Upper lobe of left lung (tissue), 6 donors: Measurements from ENCODE around the gene MKLN1. TPM values are rescaled to one million over a fixed set of nuclear protein-coding genes. Genes with fewer than 3 reads are reported as not detected.
A peak's percentile ranks its signal among the peaks of the same experiment; 100 is the strongest.

Source experiments
- ATAC-seq, 2 donors: fragments of 200-7000 bp; cut with Tn5 transposase; one replicate each; pipeline ENCODE4 v1.9.1; 2022; ENCODE audit warnings: mild to moderate bottlenecking in 2 of 2, moderate library complexity in 2 of 2; ENCODE audit not compliant: low FRiP score in 2 of 2
- DNase-seq, 2 donors: peaks; one replicate each; pipeline ENCODE4 v3.0.0-alpha.2; 2019 to 2020
- H3K27ac ChIP-seq, 4 donors: fragments of 200-600 bp; sonication (generic); one replicate each; pipeline ENCODE4 v1.5.1; 2016 to 2019
- H3K27me3 ChIP-seq, 4 donors: fragments of 200-600 bp; sonication (generic); one replicate each; pipeline ENCODE4 v1.5.1; 2017 to 2019
- H3K36me3 ChIP-seq, 4 donors: fragments of 200-600 bp; sonication (generic); one replicate each; pipeline ENCODE4 v1.5.1; 2016 to 2019
- H3K4me1 ChIP-seq, 4 donors: fragments of 200-600 bp; sonication (generic); one replicate each; pipeline ENCODE4 v1.5.1; 2018 to 2019
- H3K4me3 ChIP-seq, 4 donors: fragments of 200-600 bp; sonication (generic); one replicate each; pipeline ENCODE4 v1.5.1; 2017 to 2019; ENCODE audit warnings: mild to moderate bottlenecking in 2 of 4, moderate library complexity in 1 of 4
- H3K9me3 ChIP-seq, 4 donors: fragments of 200-600 bp; sonication (generic); one replicate each; pipeline ENCODE4 v1.5.1; 2018 to 2019
- CTCF ChIP-seq, 6 experiments: fragments of 450-650 bp in 4 of 6; fragments of 200-600 bp in 2 of 6; sonication (generic) in 2 of 6; IDR thresholded peaks; one replicate each; pipeline ENCODE4 v1.5.1; 2016 to 2019; ENCODE audit warnings: antibody characterized with exemption in 6 of 6
- EP300 ChIP-seq, 4 donors: sonication (generic); formaldehyde crosslinking; IDR thresholded peaks; one replicate each; pipeline ENCODE4 v1.5.1; 2017; ENCODE audit warnings: antibody characterized with exemption in 4 of 4, control low read depth in 2 of 4
- POLR2A ChIP-seq, 4 donors: fragments of 450-650 bp; IDR thresholded peaks; one replicate each; pipeline ENCODE4 v1.5.1; 2016 to 2017; ENCODE audit warnings: antibody characterized with exemption in 4 of 4, mild to moderate bottlenecking in 2 of 4
- POLR2AphosphoS5 ChIP-seq, 2 donors: sonication (generic); formaldehyde crosslinking; IDR thresholded peaks; one replicate each; pipeline ENCODE4 v1.5.1; 2017; ENCODE audit warnings: antibody characterized with exemption in 2 of 2
- WGBS, 2 donors: methylation state at CpG; one replicate each; pipeline ENCODE4 v1.1.5; 2017 to 2018; 5-methylcytosine and 5-hydroxymethylcytosine counted together
- total RNA-seq, 6 donors: library from RNA; depleted of rRNA in 4 of 6; stranded (reverse); fragments of >200 nt in 4 of 6; gene quantifications; one replicate each; pipeline versions ENCODE4 v1.1.0 to v1.2.1, GENCODE V29; 2016 to 2021
- donor health status: DM: no; HTN: no; CAD: no; lungs with moderate emphysema.
- donor health status: DM: no; HTN: yes; CAD: no; lungs with severe emphysema.

MKLN1 gene
- total RNA-seq, 6 donors from 2014 or later = 36.7 to 105 (median 44.5) TPM

GRCh38 chr7:131294553-131294952 is 33.1 kb upstream of the MKLN1 start:
- no peak for ATAC-seq
- Histone ChIP-seq H3K27me3 (no peaks in the 10 kb centered on the region), H3K36me3 (no peaks in the 10 kb centered on the region), H3K4me1 (no peaks in the 10 kb centered on the region), H3K27ac (no peak overlapping the region), H3K9me3 (no peaks in the 10 kb centered on the region), H3K4me3 (no peak overlapping the region)
- no peak for DNase-seq
- 28 to 47% methylated on average over 3 of the region's 3 CpGs for WGBS, 2 donors
- TF ChIP-seq POLR2A (IDR thresholded peaks at IDR 0.05) (no peak), EP300 (IDR thresholded peaks at IDR 0.05) (no peak), POLR2AphosphoS5 (IDR thresholded peaks at IDR 0.05) (no peak), CTCF (IDR thresholded peaks at IDR 0.05) (no peak)

- Histone ChIP-seq H3K4me3 (no peak overlapping the region), H3K36me3 (no peaks in the 10 kb centered on the region), H3K27me3 (no peaks in the 10 kb centered on the region), H3K9me3 (no peaks in the 10 kb centered on the region), H3K4me1 (peaks cover 0 to 10% (median 2%) of the 10 kb centered on the region in 4 donors), H3K27ac (peak overlapping the region in 3 of 4 donors; percentile 31 to 58 (median 49))
- 81 to 86% methylated on average over 6 of the region's 6 CpGs for WGBS, 2 donors
- no peak for ATAC-seq
- TF ChIP-seq POLR2A (IDR thresholded peaks at IDR 0.05) = no peak
- no peak for TF ChIP-seq POLR2AphosphoS5 (IDR thresholded peaks at IDR 0.05)
- no peak for TF ChIP-seq CTCF (IDR thresholded peaks at IDR 0.05)
- TF ChIP-seq EP300 (IDR thresholded peaks at IDR 0.05) = no peak
- DNase-seq = no peak
These were observed 29.1 kb upstream of the MKLN1 start for GRCh38 chr7:131298608-131298992.

- H3K27ac ChIP-seq = peak overlapping the region in 1 of 4 donors; percentile 58
- no peaks in the 10 kb centered on the region for H3K36me3 ChIP-seq
- DNase-seq = no peak
- no peaks in the 10 kb centered on the region for H3K9me3 ChIP-seq
- no peak overlapping the region for H3K4me3 ChIP-seq
- ATAC-seq = no peak
- H3K4me1 ChIP-seq = peaks cover 0 to 10% (median 2%) of the 10 kb centered on the region in 4 donors
- TF ChIP-seq CTCF (IDR thresholded peaks at IDR 0.05) (no peak), EP300 (IDR thresholded peaks at IDR 0.05) (no peak), POLR2A (IDR thresholded peaks at IDR 0.05) (no peak), POLR2AphosphoS5 (IDR thresholded peaks at IDR 0.05) (no peak)
- H3K27me3 ChIP-seq = no peaks in the 10 kb centered on the region
These were observed 28.6 kb upstream of the MKLN1 start for GRCh38 chr7:131299074-131299473.

- H3K27ac ChIP-seq = no peak overlapping the region
- no peaks in the 10 kb centered on the region for H3K36me3 ChIP-seq
- peaks cover 0 to 10% (median 2%) of the 10 kb centered on the region in 4 donors for H3K4me1 ChIP-seq
- H3K27me3 ChIP-seq = no peaks in the 10 kb centered on the region
- ATAC-seq (no peak), DNase-seq (no peak)
- H3K9me3 ChIP-seq = no peaks in the 10 kb centered on the region
- 66 to 83% methylated on average over 2 of the region's 2 CpGs for WGBS, 2 donors
- H3K4me3 ChIP-seq = no peak overlapping the region
- no peak for TF ChIP-seq EP300 (IDR thresholded peaks at IDR 0.05)
- TF ChIP-seq CTCF (IDR thresholded peaks at IDR 0.05) = no peak
- no peak for TF ChIP-seq POLR2AphosphoS5 (IDR thresholded peaks at IDR 0.05)
- TF ChIP-seq POLR2A (IDR thresholded peaks at IDR 0.05) = no peak
These were observed 27.6 kb upstream of the MKLN1 start for GRCh38 chr7:131300078-131300477.
